Left renal pelvis (tissue), 4 donors: Measurements from ENCODE around the gene MED13L. TPM values are rescaled to one million over a fixed set of nuclear protein-coding genes. Genes with fewer than 3 reads are reported as not detected.

Experiments used
- DNase-seq, 4 donors: peaks; one replicate each; pipeline ENCODE4 v3.0.0-alpha.2; 2013; ENCODE audit warnings: low read depth in 4 of 4, low spot score in 3 of 4
- polyA plus RNA-seq, 4 donors: library from polyadenylated mRNA; unstranded; fragments of 120-200 nt; gene quantifications; one replicate each; pipeline ENCODE4 v1.2.1, GENCODE V29; 2013; ENCODE audit not compliant: insufficient read length in 4 of 4

Gene MED13L
- polyA plus RNA-seq, 4 donors: 75.8 to 90.8 (median 87.4) TPM

DNA sequence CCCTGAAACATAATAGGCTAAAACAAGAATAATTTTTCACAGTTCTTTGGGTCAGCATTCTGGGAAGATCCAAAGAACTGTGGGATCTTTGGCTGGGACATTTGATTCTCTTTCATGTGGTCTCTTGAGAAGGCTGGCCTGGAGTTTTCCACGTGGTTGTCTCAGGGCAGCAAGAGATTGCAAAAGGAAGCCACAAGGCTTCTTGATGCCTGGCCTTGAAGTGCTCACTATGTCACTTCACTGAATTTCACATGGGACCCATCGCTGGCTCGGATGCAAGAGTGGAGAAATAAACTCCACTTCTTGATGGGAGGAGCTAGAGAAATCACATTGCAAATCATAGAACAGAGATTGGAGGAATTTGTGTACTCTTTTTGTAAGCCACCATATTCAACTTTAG lies 343.4 kb downstream of the MED13L start:
- DNase-seq: no peak

DNA sequence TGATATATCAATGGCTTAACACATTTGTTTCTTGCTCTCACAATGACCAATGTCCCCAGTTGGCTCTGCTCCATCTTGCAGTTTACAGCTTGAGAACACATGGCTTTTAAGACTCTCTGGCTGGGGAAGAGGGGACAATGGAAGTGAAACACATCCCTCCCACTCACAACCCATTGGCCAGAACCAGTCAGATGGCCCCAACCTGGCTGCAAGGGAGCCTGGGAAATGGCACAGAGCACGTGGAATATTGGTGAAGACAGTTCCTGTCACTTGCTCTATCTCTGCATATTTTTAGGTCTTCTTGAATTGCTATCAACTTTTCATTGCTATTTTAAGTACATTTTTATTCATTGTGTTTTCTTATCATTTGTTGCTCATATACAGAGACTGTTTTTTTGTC lies 345.4 kb downstream of the MED13L start:
- no peak for DNase-seq

DNA sequence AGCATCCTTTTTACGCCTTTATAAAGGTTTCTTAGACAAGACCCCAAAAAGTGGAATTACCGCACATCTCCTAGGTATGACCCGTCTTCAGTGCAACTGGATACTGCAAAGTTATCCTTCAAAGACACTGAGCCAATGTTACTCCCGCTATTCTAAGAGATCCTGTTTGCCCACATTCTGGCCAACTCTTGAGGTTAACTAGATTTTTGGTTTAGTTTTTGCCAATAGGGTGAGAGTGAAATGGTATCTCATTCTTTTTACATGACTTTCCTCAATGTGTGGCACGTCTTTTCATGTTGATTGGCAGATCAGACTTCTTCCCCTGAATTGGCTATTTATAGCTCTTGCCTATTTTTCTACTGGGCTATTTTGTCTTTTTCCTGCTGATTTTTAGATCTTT lies 347.2 kb downstream of the MED13L start:
- no peak for DNase-seq

DNA sequence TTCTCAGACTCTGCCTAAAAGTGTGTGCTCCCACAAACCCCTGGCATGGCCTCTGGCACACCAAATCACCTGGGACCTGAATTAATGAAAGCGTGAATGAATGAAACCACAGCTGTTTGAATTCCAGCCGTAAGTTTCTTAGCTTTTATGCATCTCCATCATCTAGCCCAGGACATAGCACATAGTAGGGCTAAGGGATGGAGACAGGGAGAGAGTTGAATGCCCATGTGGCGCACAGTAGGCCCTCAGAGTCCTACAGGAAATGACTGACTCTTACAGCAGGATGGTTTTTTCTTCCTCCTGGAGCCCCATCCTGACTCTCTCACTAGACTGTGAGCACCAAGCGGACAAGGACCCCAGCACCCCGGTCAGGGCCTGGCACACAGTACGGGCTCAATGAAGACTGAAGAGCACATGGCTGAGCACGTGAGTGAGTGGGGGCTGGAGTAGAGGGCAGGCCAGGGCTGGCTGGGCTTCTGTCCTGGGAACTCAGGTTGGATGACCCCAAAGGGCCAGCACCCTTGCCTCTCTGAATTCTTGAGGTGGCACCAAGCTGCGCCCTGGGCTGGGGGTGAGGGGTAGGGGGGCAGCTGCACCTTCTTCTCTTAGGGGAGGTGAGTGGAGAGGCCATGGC lies 351.3 kb downstream of the MED13L start:
- DNase-seq: no peak

DNA sequence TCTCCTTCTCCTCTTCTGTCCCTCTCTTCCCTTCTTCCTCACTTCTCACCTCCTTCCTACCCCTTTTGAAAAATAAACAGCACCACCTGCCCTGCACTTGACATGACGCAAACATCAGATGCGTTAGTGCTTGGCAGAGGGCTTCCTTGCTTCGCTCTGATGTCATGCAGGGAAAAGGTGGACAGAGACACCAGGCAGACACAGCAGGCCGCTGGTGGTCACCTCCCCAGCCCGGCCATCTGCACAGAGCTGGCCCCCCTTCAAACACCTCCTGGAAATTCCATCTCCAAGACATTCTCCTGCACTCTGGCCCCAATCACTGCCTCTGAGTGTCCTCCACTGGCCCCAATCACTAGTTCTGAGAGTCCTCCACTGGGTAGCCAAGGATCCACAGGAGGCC lies 353.6 kb downstream of the MED13L start:
- no peak for DNase-seq

DNA sequence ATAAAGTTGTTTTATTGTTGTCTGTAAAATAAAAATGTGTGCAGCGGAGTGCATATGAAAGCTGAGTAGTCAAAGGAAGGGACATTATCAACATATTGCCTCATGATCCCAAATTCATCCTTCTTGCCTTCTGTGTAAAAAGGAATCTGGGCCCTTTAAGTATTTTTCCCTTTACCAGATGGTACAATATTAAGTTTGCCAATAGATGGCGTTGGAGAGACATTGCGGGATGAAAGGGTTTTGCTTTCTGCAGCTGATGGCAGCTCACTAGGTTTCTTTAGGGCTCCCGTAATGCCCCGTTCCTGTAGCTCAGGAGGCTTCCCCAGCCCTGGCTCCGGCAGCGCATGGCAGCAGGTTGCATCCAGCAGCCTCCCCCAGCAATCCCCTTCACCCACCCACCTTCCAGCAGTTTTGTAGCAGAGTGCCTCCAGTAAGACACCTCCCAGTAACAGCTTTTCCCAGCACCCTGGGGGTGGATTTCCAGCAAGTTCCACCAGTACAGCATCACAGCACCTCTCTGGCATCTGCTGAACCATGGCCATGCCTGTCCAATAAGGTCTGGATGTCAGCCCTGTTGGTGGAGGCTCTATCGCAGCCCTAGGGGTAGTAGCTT lies 354.4 kb downstream of the MED13L start:
- DNase-seq: no peak

DNA sequence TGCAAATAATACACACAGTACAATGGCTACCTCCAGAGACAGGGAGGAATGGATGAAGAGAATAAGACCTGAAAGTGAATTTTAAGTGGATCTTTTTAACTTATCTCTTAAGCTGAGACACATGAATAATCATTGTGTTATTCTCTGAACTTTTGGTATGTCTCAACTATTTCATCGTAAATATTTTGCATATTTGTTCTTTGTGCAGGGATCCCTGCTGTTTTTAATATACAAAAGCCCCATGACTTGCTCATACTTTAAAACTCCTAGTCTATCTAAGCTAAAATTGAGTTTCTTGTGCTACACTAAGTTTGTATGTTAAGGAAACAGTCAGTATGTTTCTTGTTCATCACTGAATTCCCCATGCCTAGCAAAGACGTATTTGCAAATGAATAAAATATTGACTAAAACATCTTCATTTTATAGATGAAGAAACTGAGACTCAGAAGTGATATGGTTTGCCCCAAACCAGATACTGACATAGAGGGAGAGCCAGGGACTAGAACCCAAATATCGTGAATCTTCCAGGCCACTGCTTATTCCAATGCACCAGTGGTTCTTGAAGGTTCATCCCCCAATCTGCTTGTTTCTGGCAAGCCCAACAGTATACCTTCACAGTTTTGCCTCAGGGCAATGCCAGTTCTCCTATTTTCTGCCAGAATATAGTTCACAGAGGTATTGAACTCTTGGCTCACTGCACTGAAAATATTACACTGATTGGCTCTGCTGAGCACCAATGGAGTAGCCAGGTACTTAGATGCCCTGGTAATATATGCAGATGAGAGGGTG lies 356.9 kb downstream of the MED13L start:
- no peak for DNase-seq

DNA sequence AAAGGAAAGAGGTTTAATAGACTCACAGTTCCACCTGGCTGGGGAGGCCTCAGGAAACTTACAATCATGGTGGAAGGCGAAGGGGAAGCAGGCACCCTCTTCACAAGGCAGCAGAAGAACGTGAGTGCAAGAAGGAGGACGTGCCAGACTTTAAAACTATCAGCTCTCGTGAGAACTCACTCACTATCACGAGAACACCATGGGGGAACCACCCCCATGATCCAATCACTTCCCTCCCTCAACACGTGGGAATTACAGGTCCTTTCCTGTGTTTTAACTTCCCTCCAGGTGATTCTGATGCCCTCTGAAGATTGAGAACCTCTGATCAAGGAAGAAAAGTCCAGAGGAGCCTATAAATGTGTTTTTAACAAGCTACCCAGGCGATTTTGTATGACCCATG lies 358.7 kb downstream of the MED13L start:
- no peak for DNase-seq

DNA sequence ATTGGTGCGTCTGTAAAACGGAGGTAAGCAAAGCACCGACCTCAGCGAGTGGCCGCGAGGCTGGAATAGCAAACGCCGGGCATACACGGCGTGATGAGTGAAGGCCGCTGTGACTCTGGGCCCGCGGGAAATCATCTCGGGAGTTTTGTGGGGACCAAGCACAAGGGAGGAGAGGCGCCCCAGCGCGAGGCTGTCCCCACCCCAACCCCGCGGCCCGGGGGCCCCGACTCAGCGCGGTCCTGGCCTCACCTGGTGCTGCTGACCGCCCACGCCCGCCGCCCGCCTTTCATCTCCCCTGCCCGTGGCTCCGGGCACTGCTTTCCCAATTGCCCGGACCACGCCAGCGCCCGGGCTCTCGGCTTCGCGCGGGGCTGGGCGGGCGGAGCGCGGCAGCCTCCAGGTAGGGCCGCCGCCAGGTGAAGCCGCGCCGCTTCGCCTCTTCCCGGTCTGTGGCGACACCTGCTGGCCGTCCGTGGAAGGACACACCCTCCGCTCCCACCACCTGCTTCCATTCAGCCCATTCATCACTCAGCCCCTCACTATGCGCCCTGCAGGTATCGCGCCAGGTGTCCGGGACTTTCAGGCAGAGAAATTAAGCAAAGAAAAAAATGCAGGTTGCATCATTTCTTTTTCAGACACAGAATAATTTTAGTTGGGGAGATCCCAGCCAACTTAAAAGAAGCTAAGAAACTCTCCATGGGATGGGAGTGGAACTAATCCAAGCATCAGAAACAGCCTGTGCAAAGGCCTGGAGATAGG lies 360.4 kb downstream of the MED13L start:
- DNase-seq: peak in 2 of 4 donors; percentile 19 to 29

DNA sequence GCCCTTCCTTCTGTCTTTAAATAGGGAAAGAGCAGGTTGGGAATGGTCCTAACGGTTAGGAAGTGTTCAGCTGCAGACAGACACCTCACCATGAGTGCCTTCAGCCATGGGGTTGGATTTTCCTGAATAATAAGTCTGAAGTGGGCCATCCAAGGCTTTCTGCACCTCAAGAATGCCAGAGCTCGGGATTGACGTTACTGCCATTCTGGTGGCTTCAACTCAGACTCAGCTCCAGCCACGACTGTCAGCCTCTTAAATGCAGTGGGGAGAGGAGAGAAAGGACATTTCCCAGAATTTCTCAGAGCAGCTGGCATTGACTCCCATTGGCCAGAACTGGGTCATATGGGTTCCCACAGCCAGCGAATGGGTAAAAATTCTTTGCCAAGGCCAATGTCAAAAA lies 363.4 kb downstream of the MED13L start:
- DNase-seq: no peak

DNA sequence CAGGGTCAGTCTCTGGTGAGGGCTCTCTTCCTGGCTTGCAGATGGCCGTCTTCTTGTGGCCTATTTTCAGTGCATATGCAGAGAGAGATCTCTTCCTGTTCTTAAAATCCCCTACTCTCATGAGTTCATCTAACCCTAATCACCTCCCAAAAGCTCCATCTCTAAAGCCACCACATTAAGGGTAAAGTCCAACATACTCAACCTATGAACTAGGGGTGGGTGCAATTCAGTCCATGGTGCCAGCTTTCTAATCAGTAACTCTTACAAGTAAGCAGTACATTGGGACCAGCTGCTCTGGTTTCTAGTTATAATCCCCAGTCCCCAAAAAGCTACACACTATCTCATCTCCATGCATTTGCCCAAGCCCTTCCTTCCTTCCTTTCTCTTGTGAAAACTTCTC lies 365.1 kb downstream of the MED13L start:
- DNase-seq: no peak

DNA sequence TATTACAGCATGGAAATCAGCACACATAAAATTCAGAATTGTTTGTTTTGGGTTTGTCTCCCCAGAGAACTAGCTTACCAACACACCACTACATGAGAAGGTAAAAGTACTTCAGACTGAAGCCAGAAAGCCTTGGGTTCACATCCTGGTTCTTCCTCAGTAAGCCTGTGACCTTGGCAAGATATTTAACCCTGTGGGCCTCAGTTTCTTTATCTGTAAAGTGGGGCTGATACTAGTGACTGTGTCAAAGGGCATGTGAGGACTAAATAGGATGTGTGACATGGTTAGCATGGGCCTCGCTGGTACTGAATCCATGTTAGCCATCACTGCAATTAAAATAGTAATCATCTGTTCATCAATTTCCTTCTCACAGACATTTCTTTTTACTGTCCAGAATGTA lies 366.1 kb downstream of the MED13L start:
- no peak for DNase-seq

DNA sequence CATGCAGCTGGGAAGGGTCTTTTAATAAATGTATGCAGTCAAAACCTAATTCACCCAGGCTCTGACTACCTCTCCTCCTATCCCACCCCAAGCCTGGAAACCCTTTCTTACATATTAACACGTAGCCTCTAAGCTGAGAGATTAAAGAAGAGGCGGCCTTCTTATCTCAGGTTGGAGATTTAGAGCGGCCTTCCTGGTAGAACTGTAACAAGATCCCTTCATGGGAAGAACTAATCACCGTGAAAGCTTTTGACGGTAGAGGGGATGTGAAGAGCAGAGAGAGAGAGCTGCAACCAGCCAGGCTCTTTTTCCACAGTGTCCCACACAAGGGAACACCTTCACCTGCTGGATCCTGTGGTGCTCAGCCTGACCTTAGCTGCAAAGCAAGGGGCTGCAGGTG lies 367.4 kb downstream of the MED13L start:
- DNase-seq: no peak
